Measurements from ENCODE around the gene RBM26. TPM values are rescaled to one million over a fixed set of nuclear protein-coding genes. Genes with fewer than 3 reads are reported as not detected.

Gene RBM26
- total and polyA plus RNA-seq, 2 experiments from 2014 or later: 46.0 to 69.3 TPM

DNA sequence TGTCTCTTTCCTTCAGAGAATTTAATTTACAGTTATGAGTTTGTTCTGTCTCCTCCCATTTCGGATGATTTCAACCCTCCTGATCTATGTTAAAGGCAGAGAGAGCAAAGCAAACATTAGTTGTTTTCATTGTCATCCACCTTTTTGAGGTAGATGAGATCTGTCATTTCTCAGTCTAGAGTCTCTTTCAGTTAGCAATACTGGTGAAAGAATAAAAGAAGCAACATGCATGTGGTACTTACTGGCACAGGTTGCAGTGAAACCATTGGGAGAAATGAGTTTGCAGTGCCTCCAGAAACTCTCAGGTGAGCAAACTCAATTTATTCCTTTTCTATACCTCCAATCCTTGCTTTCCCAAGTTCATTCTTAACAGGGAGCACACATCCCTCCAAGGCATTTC is 99.4 kb downstream of the RBM26 start:
- Histone ChIP-seq H4K20me1 (replicated peaks; ENCODE audit: insufficient read depth) (no peaks in the 10 kb centered on the region), H3K27ac (ENCODE audit: low read depth) (no peak overlapping the region), H2AFZ (no peak overlapping the region), H3K79me2 (replicated peaks; ENCODE audit: insufficient read depth) (no peaks in the 10 kb centered on the region), H3K36me3 (ENCODE audit: insufficient read depth) (no peaks in the 10 kb centered on the region; the same call in 1 of the 2 replicates), H3K4me2 (no peak overlapping the region), H3K27me3 (ENCODE audit: insufficient read depth) (no peaks in the 10 kb centered on the region), H3K4me1 (ENCODE audit: insufficient read depth) (no peaks in the 10 kb centered on the region), H3F3A (replicated peaks; ENCODE audit: low read depth) (no peaks in the 10 kb centered on the region), H3K4me3 (no peak overlapping the region), H3K9me2 (ENCODE audit: insufficient read depth) (0 out of 2 replicates have a peak, but pooled peaks cover 4% of the 10 kb centered on the region)
- Mint-ChIP-seq H3K9me3 (peaks cover 4% of the 10 kb centered on the region; the same call in 1 of the 3 replicates), H3K27me3 (ENCODE audit: insufficient read depth, low read depth, poor library complexity) (peaks cover 3% of the 10 kb centered on the region), H3K36me3 (ENCODE audit: low read depth) (no peaks in the 10 kb centered on the region; the same call in 2 of the 3 replicates), H3K4me1 (peaks cover 6% of the 10 kb centered on the region), H3K27ac (no peak overlapping the region), H3K4me3 (no peak overlapping the region)
- TF ChIP-seq JUNB (IDR thresholded peaks at IDR 0.05; ENCODE audit: unreplicated experiment): no peak
- TF ChIP-seq REST (IDR thresholded peaks at IDR 0.05; ENCODE audit: unreplicated experiment): no peak
- DNase-seq (ENCODE audit: low spot score) (no peak), ATAC-seq (no peak)

- Histone ChIP-seq H2AFZ (no peak overlapping the region), H3K79me2 (replicated peaks; ENCODE audit: insufficient read depth) (no peaks in the 10 kb centered on the region), H3K4me2 (no peak overlapping the region), H4K20me1 (replicated peaks; ENCODE audit: insufficient read depth) (no peaks in the 10 kb centered on the region), H3K9me2 (ENCODE audit: insufficient read depth) (peaks cover 12% of the 10 kb centered on the region; the same call in 1 of the 2 replicates), H3K4me1 (ENCODE audit: insufficient read depth) (no peaks in the 10 kb centered on the region), H3K4me3 (no peak overlapping the region), H3K27me3 (ENCODE audit: insufficient read depth) (no peaks in the 10 kb centered on the region), H3F3A (replicated peaks; ENCODE audit: low read depth) (no peaks in the 10 kb centered on the region), H3K27ac (ENCODE audit: low read depth) (no peak overlapping the region), H3K36me3 (ENCODE audit: insufficient read depth) (peaks cover 7% of the 10 kb centered on the region; the same call in 1 of the 2 replicates)
- no peak for TF ChIP-seq STAT1 (IDR thresholded peaks at IDR 0.05; ENCODE audit: unreplicated experiment)
- no peak for TF ChIP-seq REST (IDR thresholded peaks at IDR 0.05; ENCODE audit: unreplicated experiment)
- TF ChIP-seq EZH2 (IDR thresholded peaks at IDR 0.05; ENCODE audit: low read depth, unreplicated experiment): no peak
- no peak for TF ChIP-seq POLR2AphosphoS5 (IDR thresholded peaks at IDR 0.05; ENCODE audit: low read depth)
- TF ChIP-seq CTCF (conservative IDR thresholded peaks at IDR 0.05; ENCODE audit: low read depth in 2 of 2): no peak
- no peak for TF ChIP-seq ZNF331 (CRISPR knock-in tag; IDR thresholded peaks at IDR 0.05; ENCODE audit: low read depth)
- no peak for TF ChIP-seq ZNF114 (CRISPR knock-in tag; IDR thresholded peaks at IDR 0.05)
- no peak for TF ChIP-seq JUNB (IDR thresholded peaks at IDR 0.05; ENCODE audit: unreplicated experiment)
- Mint-ChIP-seq H3K4me1 (no peaks in the 10 kb centered on the region; the same call in 2 of the 3 replicates), H3K27ac (no peak overlapping the region), H3K27me3 (ENCODE audit: insufficient read depth, low read depth, poor library complexity) (no peaks in the 10 kb centered on the region), H3K36me3 (ENCODE audit: low read depth) (peaks cover 7% of the 10 kb centered on the region), H3K4me3 (no peak overlapping the region), H3K9me3 (peaks cover 4% of the 10 kb centered on the region; the same call in 2 of the 3 replicates)
- no peak for DNase-seq (ENCODE audit: low spot score)
- no peak for ATAC-seq
These were observed 108.9 kb downstream of the RBM26 start for GRCh38 chr13:79297128-79297527.

Data from GM23338 (cell line).